ENCODE data around the gene PRELID3B.

PRELID3B gene

DNA sequence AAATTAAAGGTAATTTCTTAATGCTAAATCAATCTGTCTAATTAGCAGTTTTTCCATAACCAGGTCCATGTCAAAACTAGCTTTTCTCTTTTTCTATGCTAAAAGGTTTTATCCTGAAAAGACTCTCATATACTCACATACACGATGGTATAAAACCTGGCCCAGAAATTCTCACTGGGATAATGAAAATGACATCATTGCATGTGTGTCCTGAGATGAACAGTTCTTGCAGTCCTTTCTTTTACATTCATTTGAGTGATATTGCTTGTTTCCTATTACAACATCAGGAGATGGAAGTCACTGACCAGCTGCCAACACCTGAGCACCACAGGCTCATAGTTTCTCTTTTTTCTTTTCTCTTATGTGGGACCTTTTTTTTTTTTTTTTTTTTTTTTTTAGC lies 7.9 kb upstream of the PRELID3B start:
- TF ChIP-seq, protein P1, sequence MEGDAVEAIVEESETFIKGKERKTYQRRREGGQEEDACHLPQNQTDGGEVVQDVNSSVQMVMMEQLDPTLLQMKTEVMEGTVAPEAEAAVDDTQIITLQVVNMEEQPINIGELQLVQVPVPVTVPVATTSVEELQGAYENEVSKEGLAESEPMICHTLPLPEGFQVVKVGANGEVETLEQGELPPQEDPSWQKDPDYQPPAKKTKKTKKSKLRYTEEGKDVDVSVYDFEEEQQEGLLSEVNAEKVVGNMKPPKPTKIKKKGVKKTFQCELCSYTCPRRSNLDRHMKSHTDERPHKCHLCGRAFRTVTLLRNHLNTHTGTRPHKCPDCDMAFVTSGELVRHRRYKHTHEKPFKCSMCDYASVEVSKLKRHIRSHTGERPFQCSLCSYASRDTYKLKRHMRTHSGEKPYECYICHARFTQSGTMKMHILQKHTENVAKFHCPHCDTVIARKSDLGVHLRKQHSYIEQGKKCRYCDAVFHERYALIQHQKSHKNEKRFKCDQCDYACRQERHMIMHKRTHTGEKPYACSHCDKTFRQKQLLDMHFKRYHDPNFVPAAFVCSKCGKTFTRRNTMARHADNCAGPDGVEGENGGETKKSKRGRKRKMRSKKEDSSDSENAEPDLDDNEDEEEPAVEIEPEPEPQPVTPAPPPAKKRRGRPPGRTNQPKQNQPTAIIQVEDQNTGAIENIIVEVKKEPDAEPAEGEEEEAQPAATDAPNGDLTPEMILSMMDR (IDR thresholded peaks at IDR 0.05; ENCODE audit: insufficient read depth, missing control alignments) = no peak
- no peak for DNase-seq (ENCODE audit: insufficient read length, low spot score)
- no peak for FAIRE-seq

DNA sequence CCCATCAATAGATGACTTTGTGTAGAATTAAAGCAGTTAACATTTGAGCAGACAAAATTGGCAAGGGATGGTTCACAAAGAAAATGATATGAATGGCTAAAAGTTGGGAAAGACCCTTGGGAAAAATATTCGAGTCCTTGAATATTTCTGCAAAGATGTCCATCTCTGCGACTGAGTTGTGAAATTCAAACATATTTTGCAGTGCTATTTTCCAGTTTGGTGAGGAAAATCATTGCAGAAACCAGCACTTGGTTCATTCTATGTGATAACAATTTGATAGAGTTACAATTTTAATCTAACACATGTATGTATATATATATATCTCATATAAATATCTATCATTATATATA lies 6.1 kb upstream of the PRELID3B start:
- no peak for FAIRE-seq
- TF ChIP-seq, protein P1 (IDR thresholded peaks at IDR 0.05; ENCODE audit: insufficient read depth, missing control alignments) = no peak
- DNase-seq (ENCODE audit: insufficient read length, low spot score) = no peak

DNA sequence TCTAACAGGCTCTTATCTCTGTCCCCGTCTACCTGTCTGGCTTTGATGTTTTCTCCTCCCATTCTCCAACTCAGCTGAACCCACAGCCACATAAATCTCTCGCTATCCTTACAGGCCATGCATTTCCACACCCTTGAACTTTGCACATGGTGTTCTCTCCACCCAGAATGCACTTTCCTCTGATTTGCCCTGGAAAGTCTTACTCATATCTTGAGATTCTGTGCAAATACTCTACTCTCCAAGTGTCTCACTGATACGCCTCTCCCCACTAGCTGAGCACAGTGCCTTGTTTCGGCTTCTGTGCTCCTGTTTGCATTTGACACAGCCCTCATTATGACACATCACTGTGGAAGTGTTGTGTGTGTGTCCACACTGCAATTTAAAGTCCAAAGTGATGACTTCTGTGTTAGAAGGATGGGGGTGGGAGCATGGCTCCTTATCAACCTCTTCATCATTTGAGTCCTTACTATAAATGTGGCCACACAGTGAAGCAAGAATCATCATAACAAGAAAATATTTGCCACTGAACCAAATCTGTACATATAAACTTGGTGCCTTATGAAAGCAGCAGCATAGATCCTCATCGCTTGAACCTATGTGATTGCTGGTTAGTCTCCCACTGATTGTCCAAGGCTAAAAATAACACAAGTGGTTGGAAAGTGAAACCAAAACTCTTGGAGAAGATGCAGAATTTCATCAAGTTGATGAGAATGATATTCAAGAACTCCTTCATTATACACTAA lies 5.5 kb upstream of the PRELID3B start:
- FAIRE-seq (no peak), DNase-seq (ENCODE audit: insufficient read length, low spot score) (no peak)

DNA sequence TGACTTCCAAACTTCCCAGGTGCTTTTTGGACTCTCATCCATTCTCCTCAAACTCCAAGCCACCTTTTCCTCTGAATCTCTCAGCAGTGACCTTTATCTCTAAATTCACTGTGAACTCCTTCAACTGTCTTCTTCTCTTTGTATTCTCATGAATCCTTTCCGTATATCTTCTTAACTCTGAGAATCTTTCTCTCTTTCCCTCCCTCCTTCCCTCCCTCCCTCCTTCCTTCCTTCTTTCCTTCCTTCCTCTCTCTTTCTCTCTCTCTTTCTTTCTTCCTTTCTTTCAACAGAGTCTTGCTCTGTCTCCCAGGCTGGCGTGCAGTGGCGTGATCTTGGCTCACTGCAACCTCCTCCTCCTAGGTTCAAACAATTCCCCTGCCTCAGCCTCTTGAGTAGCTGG lies 4.3 kb upstream of the PRELID3B start:
- TF ChIP-seq, protein P1 (IDR thresholded peaks at IDR 0.05; ENCODE audit: insufficient read depth, missing control alignments) = no peak
- FAIRE-seq (no peak), DNase-seq (ENCODE audit: insufficient read length, low spot score) (no peak)

More for the DNA sequence above, 5.5 kb upstream of the PRELID3B start:
- TF ChIP-seq, protein P1 (IDR thresholded peaks at IDR 0.05; ENCODE audit: insufficient read depth, missing control alignments) = no peak

DNA sequence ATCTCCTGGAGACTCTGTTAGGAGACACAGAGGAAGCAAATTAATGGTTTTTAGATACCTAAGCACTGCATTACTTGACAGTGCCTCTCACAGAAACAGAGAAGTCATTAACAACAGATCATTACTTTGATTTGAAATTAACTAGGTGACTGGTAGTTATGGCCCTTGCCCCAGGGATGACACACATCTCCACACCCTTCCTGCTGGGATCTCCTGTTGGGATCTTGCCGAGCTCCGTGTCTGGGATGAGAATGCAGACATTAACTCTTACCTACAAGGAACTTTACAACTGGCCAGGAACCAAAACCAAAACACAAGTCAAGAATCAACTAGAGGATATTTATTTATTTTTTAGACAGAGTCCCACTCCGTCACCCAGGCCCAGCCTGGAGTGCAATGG lies 2.2 kb upstream of the PRELID3B start:
- TF ChIP-seq, protein P1 (IDR thresholded peaks at IDR 0.05; ENCODE audit: insufficient read depth, missing control alignments) = no peak
- DNase-seq (ENCODE audit: insufficient read length, low spot score) (no peak), FAIRE-seq (no peak)

DNA sequence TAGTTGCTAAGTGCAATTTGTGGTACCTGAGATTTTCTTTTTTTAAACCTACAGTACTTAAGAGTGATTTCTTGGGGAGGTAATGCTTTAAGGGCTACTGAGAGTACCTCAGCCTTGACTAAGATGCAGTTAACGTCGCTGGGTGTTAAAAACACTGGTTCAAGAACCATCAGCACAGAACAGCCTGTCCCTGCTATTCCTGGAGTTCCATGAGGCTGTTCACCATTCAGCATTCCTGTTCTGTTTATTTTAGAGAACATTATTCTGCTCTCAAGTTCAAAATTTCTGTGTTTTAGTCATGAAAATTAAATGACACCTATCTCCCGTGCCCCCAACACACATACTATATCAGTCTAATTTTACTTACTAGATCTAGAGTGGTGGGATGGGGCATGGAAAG lies 1.7 kb upstream of the PRELID3B start:
- DNase-seq (ENCODE audit: insufficient read length, low spot score) = no peak
- TF ChIP-seq, protein P1 (IDR thresholded peaks at IDR 0.05; ENCODE audit: insufficient read depth, missing control alignments) = no peak
- FAIRE-seq = no peak

DNA sequence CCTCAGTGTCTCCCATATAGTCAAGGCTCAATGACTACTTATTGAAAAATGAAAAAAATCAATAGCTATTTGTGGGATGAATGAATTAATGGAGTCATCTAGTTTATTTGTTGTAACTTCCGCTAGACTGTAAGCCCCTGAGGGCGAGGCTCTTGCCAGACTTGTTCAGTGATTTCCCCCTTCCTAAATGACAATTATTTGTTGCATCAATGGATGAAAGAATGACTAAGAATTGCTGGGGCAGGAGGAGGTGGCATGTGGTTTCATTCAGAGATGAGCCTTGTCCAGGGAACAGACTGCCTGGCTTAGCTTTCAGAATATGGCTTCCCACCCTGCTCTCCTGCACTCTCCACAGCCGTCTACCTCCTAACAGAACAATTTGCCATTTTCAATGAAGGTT lies 1.1 kb upstream of the PRELID3B start:
- TF ChIP-seq, protein P1 (IDR thresholded peaks at IDR 0.05; ENCODE audit: insufficient read depth, missing control alignments) = no peak
- FAIRE-seq (no peak), DNase-seq (ENCODE audit: insufficient read length, low spot score) (no peak)

Data from D721Med (cell line).